Natural killer cell (primary cell): ENCODE data around the gene APOBR. TPM values are rescaled to one million over a fixed set of nuclear protein-coding genes. Genes with fewer than 3 reads are reported as not detected.
"Not testable (repeated sequence)": the region's sequence is repeated elsewhere in the genome, so short reads cannot be mapped to it uniquely, and the experiment has no call there.

Experiments
- ATAC-seq, 3 donors: fragments of 150-1000 bp in 2 of 3; fragments of 200-7000 bp in 1 of 3; cut with Tn5 transposase; 1 replicate in 1 of 3; 2 replicates in 2 of 3; pipeline ENCODE4 v1.10.0; 2021; ENCODE audit warnings: mild to moderate bottlenecking in 2 of 3, moderate library complexity in 2 of 3
- DNase-seq, 2 donors: peaks; one replicate each; pipeline versions ENCODE4 v3.0.0 to v3.0.0-alpha.2; 2013 to 2021; ENCODE audit warnings: mixed read lengths in 1 of 2
- H3K27ac ChIP-seq: one replicate; pipeline ENCODE4 v1.5.1; 2013; ENCODE audit warnings: mild to moderate bottlenecking, low read length
- H3K27me3 ChIP-seq: one replicate; pipeline ENCODE4 v1.6.1; 2013; ENCODE audit warnings: low read length; ENCODE audit not compliant: control insufficient read depth, insufficient read depth
- H3K36me3 ChIP-seq: one replicate; pipeline ENCODE4 v1.6.1; 2013; ENCODE audit warnings: low read length; ENCODE audit not compliant: control insufficient read depth, insufficient read depth
- H3K4me1 ChIP-seq: one replicate; pipeline ENCODE4 v1.6.1; 2013; ENCODE audit warnings: low read length; ENCODE audit not compliant: control insufficient read depth, insufficient read depth
- H3K4me3 ChIP-seq: one replicate; pipeline ENCODE4 v1.5.1; 2013; ENCODE audit warnings: low read length
- H3K9me3 ChIP-seq: one replicate; pipeline ENCODE4 v1.6.1; 2013; ENCODE audit warnings: low read length; ENCODE audit not compliant: control insufficient read depth, insufficient read depth
- H3K27ac Mint-ChIP-seq, 2 donors: one replicate each; pipeline ENCODE4 v1.8.0; 2022; ENCODE audit warnings: mild to moderate bottlenecking in 2 of 2, mixed read lengths in 2 of 2, moderate library complexity in 1 of 2
- H3K27me3 Mint-ChIP-seq, 2 donors: one replicate each; pipeline ENCODE4 v1.8.0; 2022; ENCODE audit warnings: low read depth in 2 of 2, mixed read lengths in 2 of 2
- H3K36me3 Mint-ChIP-seq: one replicate; pipeline ENCODE4 v1.8.0; 2022; ENCODE audit warnings: mixed read lengths
- H3K4me1 Mint-ChIP-seq, 2 donors: one replicate each; pipeline ENCODE4 v1.8.0; 2022; ENCODE audit warnings: mixed read lengths in 2 of 2
- H3K4me3 Mint-ChIP-seq: one replicate; pipeline ENCODE4 v1.8.0; 2022; ENCODE audit warnings: mild to moderate bottlenecking, moderate library complexity, mixed read lengths
- H3K9me3 Mint-ChIP-seq, 2 donors: one replicate each; pipeline ENCODE4 v1.8.0; 2022; ENCODE audit warnings: mixed read lengths in 2 of 2
- CTCF ChIP-seq: fragments of 200-600 bp; IDR thresholded peaks from one replicate; pipeline ENCODE4 v1.8.0; 2022; ENCODE audit warnings: antibody characterized with exemption
- WGBS: methylation state at CpG from one replicate; pipeline ENCODE4 v1.1.7; 2013; ENCODE audit warnings: missing lambda C conversion rate; ENCODE audit not compliant: insufficient coverage; 5-methylcytosine and 5-hydroxymethylcytosine counted together
- intact Hi-C: fragments of 100-400 bp; cut with micrococcal nuclease; formaldehyde crosslinking; loops from one replicate; pipeline ENCODE4 v1.14.2; 2022
- total RNA-seq, 4 donors: library from RNA; stranded (reverse); fragments of 120-200 nt in 1 of 4; gene quantifications; one replicate each; pipeline versions ENCODE4 v1.2.3 to v1.2.4, GENCODE V29; 2013 to 2022

APOBR gene
- total RNA-seq, 3 donors from 2014 or later (not counting 1 experiment from before 2014, with no cell fraction given): 64.9 to 84.8 (median 83.0) TPM

DNA sequence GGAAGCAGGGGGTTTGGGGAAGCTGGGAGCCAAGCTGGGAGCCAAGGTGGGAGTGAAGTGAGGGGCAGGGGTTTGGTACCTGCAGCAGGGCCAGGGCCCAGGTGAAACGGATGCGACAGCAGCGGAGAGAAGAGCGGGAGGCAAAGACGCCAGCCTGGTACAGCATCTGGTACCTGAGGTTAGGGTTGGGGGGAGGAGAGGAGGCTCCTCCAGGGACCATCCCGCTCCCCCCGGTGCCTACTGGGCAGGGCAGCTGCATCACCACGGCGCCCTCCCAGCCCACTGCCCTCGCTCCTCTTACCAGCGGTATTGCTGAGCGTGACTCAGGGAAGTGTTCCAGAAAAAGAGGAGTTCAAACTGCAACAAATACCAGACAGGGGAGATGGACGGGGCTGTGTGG lies 12.4 kb upstream of the APOBR start:
- no peak for TF ChIP-seq CTCF
- H3K27ac ChIP-seq: no peak overlapping the region
- no peaks in the 10 kb centered on the region for H3K9me3 ChIP-seq
- 97% methylated on average over 13 of the region's 13 CpGs for WGBS
- Mint-ChIP-seq H3K4me1 (peaks cover 0 to 9% of the 10 kb centered on the region in 2 donors), H3K27ac (peak overlapping the region in 1 of 2 donors; percentile 10), H3K27me3 (no peaks in the 10 kb centered on the region), H3K9me3 (no peaks in the 10 kb centered on the region), H3K4me3 (no peak overlapping the region), H3K36me3 (no peaks in the 10 kb centered on the region)
- no peak overlapping the region for H3K4me3 ChIP-seq
- H3K27me3 ChIP-seq: no peaks in the 10 kb centered on the region
- ATAC-seq (no peak), DNase-seq (no peak)
- H3K36me3 ChIP-seq: peaks cover 61% of the 10 kb centered on the region
- no peaks in the 10 kb centered on the region for H3K4me1 ChIP-seq
- intact Hi-C loops: no loop called here

GRCh38 chr16:28483361-28483760 lies 11.1 kb upstream of the APOBR start:
- peaks cover 0 to 17% of the 10 kb centered on the region in 2 donors for H3K4me1 Mint-ChIP-seq
- H3K27me3 ChIP-seq, H3K27me3 Mint-ChIP-seq, intact Hi-C loops, H3K9me3 Mint-ChIP-seq, DNase-seq, H3K4me3 Mint-ChIP-seq, H3K9me3 ChIP-seq, H3K36me3 Mint-ChIP-seq, H3K4me1 ChIP-seq, ATAC-seq, H3K27ac ChIP-seq, H3K4me3 ChIP-seq: not testable (repeated sequence)
- peaks cover 58% of the 10 kb centered on the region for H3K36me3 ChIP-seq
- H3K27ac Mint-ChIP-seq: peak overlapping the region; percentile 31 to 48
- 94% methylated on average over 5 of the region's 5 CpGs for whole genome bisulfite sequencing

DNA sequence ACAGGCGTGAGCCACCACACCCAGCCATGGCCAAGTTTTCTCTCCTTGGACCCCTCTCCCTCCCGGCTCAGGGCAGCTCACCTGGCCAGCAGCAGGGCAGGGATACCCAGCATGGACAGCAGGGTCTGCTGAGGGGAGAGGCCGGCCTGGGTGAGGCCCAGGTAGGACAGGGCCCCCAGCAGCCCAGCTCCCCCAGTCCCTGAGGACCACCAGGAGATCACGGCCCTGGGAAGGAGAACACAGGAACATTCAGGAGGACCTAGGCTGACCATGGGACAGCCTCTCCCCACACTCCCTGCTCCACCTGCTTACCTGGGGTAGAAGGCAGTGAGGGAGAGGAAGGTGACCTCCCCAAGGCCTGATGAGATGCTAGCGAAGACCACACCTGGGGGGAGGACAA lies 8.2 kb upstream of the APOBR start:
- TF ChIP-seq CTCF: no peak
- H3K27me3 Mint-ChIP-seq: no peaks in the 10 kb centered on the region
- 98% methylated on average over 5 of the region's 5 CpGs for WGBS
- intact Hi-C loops: no loop called here
- ATAC-seq (no peak), DNase-seq (no peak)
- peak overlapping the region in 1 of 2 donors; percentile 73 for H3K27ac Mint-ChIP-seq
- H3K36me3 Mint-ChIP-seq: no peaks in the 10 kb centered on the region
- H3K9me3 Mint-ChIP-seq: no peaks in the 10 kb centered on the region
- Histone ChIP-seq H3K27me3 (no peaks in the 10 kb centered on the region), H3K9me3 (no peaks in the 10 kb centered on the region), H3K27ac (no peak overlapping the region), H3K4me3 (no peak overlapping the region), H3K36me3 (peaks cover 46% of the 10 kb centered on the region), H3K4me1 (peaks cover 29% of the 10 kb centered on the region)
- peaks cover 7 to 32% of the 10 kb centered on the region in 2 donors for H3K4me1 Mint-ChIP-seq
- no peak overlapping the region for H3K4me3 Mint-ChIP-seq

DNA sequence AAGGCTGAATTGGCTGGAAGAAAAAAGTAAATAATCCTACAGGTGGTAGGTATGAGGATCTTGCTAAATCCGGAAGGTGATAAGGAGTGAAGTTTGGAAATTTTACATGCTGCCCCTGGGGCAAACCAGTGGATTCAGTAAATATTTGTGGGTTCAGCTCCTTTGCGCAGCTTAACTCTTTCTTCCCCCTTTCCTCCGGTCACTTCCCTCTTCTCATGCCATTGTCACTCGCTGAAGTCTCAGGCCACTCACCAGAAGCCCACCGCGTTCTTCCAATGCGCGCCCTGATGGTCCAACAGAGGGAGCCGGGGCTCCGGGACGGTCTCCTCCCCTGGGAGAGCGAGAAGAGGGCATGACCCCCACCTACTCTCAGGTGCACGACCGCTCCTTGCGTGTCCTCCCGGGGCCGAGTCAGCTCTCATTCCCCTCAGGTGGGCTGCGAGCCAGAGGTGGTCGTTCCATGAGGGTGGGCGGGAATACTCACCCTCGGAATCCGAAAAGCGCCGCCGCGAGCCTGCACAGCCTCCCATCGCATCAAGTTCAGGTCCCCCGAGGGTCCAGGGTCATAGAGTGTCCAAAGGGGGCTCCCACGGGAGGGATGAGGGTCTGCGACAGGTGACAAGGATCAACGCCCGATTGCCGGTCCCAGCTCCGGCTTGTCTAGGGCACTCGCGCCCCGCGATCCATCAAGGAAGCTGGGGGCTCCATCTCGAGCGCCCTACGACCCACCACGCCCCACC lies 3.0 kb upstream of the APOBR start:
- no peaks in the 10 kb centered on the region for H3K27me3 ChIP-seq
- no peak for TF ChIP-seq CTCF
- no peaks in the 10 kb centered on the region for H3K9me3 ChIP-seq
- ATAC-seq (no peak), DNase-seq (peak in 1 of 2 donors; percentile 44)
- Mint-ChIP-seq H3K27me3 (no peaks in the 10 kb centered on the region), H3K4me3 (peak overlapping the region; percentile 97), H3K27ac (peak overlapping the region; percentile 98 to 100), H3K4me1 (peaks cover 38 to 70% of the 10 kb centered on the region in 2 donors), H3K36me3 (no peaks in the 10 kb centered on the region), H3K9me3 (no peaks in the 10 kb centered on the region)
- H3K4me3 ChIP-seq: peak overlapping the region; percentile 83
- intact Hi-C loops: loop anchor here (10.0 kb wide), 1 partner anchor 187 kb away; no protein-coding TSS in a partner anchor
- peaks cover 21% of the 10 kb centered on the region for H3K36me3 ChIP-seq
- H3K4me1 ChIP-seq: peaks cover 74% of the 10 kb centered on the region
- 2% methylated on average over 42 of the region's 42 CpGs for WGBS
- peak overlapping the region; percentile 96 for H3K27ac ChIP-seq
